ENCODE results near the gene LPCAT1. TPM values are rescaled to one million over a fixed set of nuclear protein-coding genes. Genes with fewer than 3 reads are reported as not detected.

The LPCAT1 gene
- total RNA-seq, 2 donors from 2014 or later = 53.9 to 54.6 TPM

DNA sequence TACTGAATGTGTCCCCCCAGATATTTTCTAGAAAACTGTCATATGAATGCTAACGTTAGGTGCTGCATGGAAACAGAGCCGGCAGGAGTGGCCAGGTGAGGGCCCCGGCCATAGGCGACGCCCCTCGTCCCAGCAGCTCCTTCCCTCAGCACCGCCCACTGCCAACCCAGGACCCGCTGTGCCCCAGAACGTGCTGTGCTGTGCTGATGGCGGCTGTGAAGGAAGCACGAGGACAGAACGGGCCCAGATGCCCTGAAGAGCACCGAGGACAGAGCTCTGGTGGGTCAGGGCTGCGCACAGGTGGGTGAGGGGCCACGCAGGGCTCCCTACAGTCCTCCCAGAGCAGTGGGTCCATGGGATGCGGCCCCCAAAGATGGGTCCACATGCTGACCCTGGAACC is 30.3 kb downstream of the LPCAT1 start:
- ATAC-seq (ENCODE audit: insufficient number of reproducible peaks, low FRiP score, low read depth) = no peak
- TF ChIP-seq, protein P1, sequence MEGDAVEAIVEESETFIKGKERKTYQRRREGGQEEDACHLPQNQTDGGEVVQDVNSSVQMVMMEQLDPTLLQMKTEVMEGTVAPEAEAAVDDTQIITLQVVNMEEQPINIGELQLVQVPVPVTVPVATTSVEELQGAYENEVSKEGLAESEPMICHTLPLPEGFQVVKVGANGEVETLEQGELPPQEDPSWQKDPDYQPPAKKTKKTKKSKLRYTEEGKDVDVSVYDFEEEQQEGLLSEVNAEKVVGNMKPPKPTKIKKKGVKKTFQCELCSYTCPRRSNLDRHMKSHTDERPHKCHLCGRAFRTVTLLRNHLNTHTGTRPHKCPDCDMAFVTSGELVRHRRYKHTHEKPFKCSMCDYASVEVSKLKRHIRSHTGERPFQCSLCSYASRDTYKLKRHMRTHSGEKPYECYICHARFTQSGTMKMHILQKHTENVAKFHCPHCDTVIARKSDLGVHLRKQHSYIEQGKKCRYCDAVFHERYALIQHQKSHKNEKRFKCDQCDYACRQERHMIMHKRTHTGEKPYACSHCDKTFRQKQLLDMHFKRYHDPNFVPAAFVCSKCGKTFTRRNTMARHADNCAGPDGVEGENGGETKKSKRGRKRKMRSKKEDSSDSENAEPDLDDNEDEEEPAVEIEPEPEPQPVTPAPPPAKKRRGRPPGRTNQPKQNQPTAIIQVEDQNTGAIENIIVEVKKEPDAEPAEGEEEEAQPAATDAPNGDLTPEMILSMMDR (IDR thresholded peaks at IDR 0.05) = no peak
- H3K4me3 ChIP-seq = no peak overlapping the region

DNA sequence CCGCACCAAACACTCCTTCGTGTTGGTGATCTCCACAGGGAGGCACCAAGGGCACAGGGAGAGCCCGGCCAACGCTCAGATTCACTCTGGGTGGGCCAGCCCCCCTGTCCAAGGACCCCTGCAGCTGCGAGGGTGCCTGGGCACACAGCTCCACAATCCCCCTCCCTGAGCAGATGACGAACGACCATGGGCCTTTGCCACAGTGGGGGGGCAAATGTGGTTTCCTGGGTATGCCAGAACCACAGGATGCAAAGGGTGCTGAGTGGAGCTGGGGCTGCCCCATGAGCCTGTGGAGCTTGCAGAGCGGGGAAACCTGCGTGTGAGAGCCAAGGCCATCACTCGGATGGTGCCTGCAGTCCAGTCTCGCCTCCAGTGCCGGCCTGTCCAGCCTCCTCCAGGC is 31.0 kb downstream of the LPCAT1 start:
- no peak for DNase-seq (ENCODE audit: low spot score)
- Histone ChIP-seq H3K9me3 (no peaks in the 10 kb centered on the region), H3K4me3 (no peak overlapping the region), H3K36me3 (peaks cover 19% of the 10 kb centered on the region), H3K27ac (no peak overlapping the region), H3K4me1 (ENCODE audit: control insufficient read depth in 1 of 2, low read depth in 2 of 2) (peaks cover 0 to 10% of the 10 kb centered on the region in 2 donors), H3K27me3 (replicated peaks; ENCODE audit: insufficient read depth) (no peaks in the 10 kb centered on the region)
- TF ChIP-seq, protein P1 (IDR thresholded peaks at IDR 0.05) = no peak
- ATAC-seq (ENCODE audit: insufficient number of reproducible peaks, low FRiP score, low read depth) = no peak

More for the DNA sequence above, 30.3 kb downstream of the LPCAT1 start:
- no peak for DNase-seq (ENCODE audit: low spot score)
- peaks cover 0 to 12% of the 10 kb centered on the region in 2 donors for H3K4me1 ChIP-seq (ENCODE audit: control insufficient read depth in 1 of 2, low read depth in 2 of 2)
- no peaks in the 10 kb centered on the region for H3K9me3 ChIP-seq
- no peaks in the 10 kb centered on the region for H3K27me3 ChIP-seq (replicated peaks; ENCODE audit: insufficient read depth)
- no peak overlapping the region for H3K27ac ChIP-seq
- peaks cover 17% of the 10 kb centered on the region for H3K36me3 ChIP-seq

DNA sequence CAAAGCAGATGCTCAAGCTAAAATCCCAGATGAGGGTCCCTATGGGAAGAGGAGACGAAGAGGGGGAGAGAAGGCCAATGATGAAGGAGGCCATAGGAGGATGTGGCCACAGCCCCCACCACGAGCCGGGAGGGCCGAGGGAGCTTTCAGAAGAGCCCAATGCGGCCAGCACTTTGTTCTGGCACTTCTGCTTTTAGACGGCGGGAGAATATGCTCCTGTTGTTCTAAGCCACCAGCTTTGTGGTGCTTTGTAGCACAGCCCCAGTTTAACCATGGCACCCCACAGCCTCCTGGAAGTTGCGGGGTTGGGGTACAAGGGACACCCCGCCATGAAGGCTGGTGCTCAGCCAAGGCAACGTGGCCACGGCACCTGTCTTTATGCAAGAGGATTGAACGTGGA is 33.4 kb downstream of the LPCAT1 start:
- H3K4me1 ChIP-seq (ENCODE audit: control insufficient read depth in 1 of 2, low read depth in 2 of 2) = no peaks in the 10 kb centered on the region
- no peak overlapping the region for H3K27ac ChIP-seq
- no peaks in the 10 kb centered on the region for H3K9me3 ChIP-seq
- peaks cover 27% of the 10 kb centered on the region for H3K36me3 ChIP-seq
- TF ChIP-seq, protein P1 (IDR thresholded peaks at IDR 0.05) = no peak
- no peaks in the 10 kb centered on the region for H3K27me3 ChIP-seq (replicated peaks; ENCODE audit: insufficient read depth)
- no peak for ATAC-seq (ENCODE audit: insufficient number of reproducible peaks, low FRiP score, low read depth)
- no peak overlapping the region for H3K4me3 ChIP-seq
- DNase-seq (ENCODE audit: low spot score) = no peak

DNA sequence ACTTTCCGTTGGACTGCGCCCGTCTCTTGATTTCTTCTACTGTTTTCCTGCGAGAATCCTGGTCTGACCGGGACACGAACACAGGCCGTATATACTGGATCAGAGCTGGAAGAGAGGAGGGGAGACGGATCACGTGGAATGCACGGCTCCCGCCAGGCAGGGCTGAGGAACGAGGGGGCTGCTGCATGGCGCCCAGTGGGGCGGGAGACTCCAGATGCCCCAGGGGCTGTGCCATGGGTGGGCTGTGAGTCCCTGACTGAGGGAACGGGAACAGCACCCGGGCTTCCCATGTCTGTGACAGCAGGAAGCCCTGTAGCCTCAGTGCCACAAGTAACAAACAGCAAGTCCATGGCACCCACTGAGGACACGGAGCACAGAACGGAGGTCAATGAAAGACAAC is 34.0 kb downstream of the LPCAT1 start:
- Histone ChIP-seq H3K4me3 (no peak overlapping the region), H3K27ac (no peak overlapping the region), H3K4me1 (ENCODE audit: control insufficient read depth in 1 of 2, low read depth in 2 of 2) (no peaks in the 10 kb centered on the region), H3K9me3 (no peaks in the 10 kb centered on the region), H3K27me3 (replicated peaks; ENCODE audit: insufficient read depth) (no peaks in the 10 kb centered on the region), H3K36me3 (peaks cover 27% of the 10 kb centered on the region)
- TF ChIP-seq, protein P1 (IDR thresholded peaks at IDR 0.05) = no peak
- DNase-seq (ENCODE audit: low spot score) (no peak), ATAC-seq (ENCODE audit: insufficient number of reproducible peaks, low FRiP score, low read depth) (no peak)

DNA sequence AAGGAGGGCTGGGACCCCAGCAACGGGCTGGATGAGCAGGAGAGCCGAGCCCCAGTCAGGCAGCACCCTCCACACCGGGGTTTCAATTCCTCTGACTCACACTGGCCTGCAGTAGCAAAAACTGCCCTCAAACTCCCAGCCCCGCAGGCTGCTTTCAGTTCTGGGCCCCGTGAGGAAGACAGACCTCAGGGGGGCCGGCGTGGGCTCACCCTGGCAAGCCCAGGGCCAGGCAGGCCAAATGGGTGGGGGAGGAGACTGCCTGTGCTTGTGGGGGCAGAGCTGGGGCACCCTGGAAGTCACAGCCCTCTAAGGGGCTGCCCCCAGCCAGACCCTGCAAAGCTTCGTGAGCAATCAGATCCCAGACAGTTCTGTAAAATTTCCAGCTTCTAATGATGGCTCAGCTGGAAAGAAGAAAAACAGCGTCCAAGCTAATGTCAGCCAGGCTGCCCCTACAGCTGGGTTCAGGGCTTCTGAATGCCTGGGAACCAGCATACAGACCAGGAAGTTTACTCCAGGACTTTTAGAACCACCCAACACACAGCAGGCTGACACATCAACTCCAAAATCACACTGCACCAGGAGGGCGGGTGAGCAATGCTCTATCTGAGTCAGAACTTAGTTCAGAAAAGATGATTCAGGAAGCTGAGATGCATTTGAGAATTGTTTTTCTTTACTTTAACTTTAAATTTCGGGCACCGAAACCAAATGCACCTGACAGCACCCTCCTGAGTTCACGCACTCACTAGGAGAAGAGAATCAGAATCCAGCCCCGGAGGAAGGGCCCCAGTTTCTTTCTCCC is 34.7 kb downstream of the LPCAT1 start:
- Histone ChIP-seq H3K27ac (no peak overlapping the region), H3K4me3 (no peak overlapping the region), H3K36me3 (peaks cover 27% of the 10 kb centered on the region), H3K27me3 (replicated peaks; ENCODE audit: insufficient read depth) (no peaks in the 10 kb centered on the region), H3K9me3 (no peaks in the 10 kb centered on the region), H3K4me1 (ENCODE audit: control insufficient read depth in 1 of 2, low read depth in 2 of 2) (no peaks in the 10 kb centered on the region)
- ATAC-seq (ENCODE audit: insufficient number of reproducible peaks, low FRiP score, low read depth) = no peak
- TF ChIP-seq, protein P1 (IDR thresholded peaks at IDR 0.05) = no peak
- DNase-seq (ENCODE audit: low spot score) = no peak

Measured in thoracic aorta (tissue), 2 donors.